HG02943 (cell line): Measurements from ENCODE around the gene LLGL1.

Experiments used
- ATAC-seq: cut with Tn5 transposase; IDR thresholded peaks from one replicate; pipeline ENCODE4 v1.9.1; 2021; ENCODE audit warnings: mild to moderate bottlenecking, low read depth, moderate library complexity; ENCODE audit not compliant: unreplicated experiment

Gene LLGL1

GRCh38 chr17:18250259-18250658 lies 24.8 kb downstream of the LLGL1 start:
- no peak for ATAC-seq

- ATAC-seq, result no peak
These were observed 25.3 kb downstream of the LLGL1 start for GRCh38 chr17:18250708-18251107.

GRCh38 chr17:18251204-18251603 lies 25.8 kb downstream of the LLGL1 start:
- no peak for ATAC-seq

- ATAC-seq, result no peak
These were observed 26.7 kb downstream of the LLGL1 start for GRCh38 chr17:18252160-18252559.

GRCh38 chr17:18253187-18253884 lies 27.9 kb downstream of the LLGL1 start:
- ATAC-seq, result no peak

- ATAC-seq, result no peak
These were observed 28.7 kb downstream of the LLGL1 start for GRCh38 chr17:18253947-18254821.

GRCh38 chr17:18254888-18255649 lies 29.6 kb downstream of the LLGL1 start:
- no peak for ATAC-seq

GRCh38 chr17:18256351-18256750 lies 30.9 kb downstream of the LLGL1 start:
- no peak for ATAC-seq

GRCh38 chr17:18256776-18257175 lies 31.3 kb downstream of the LLGL1 start:
- ATAC-seq, result no peak

- ATAC-seq, result no peak
These were observed 32.0 kb downstream of the LLGL1 start for GRCh38 chr17:18257268-18257981.

GRCh38 chr17:18257982-18258355 lies 32.5 kb downstream of the LLGL1 start:
- ATAC-seq, result no peak

GRCh38 chr17:18258356-18259038 lies 33.1 kb downstream of the LLGL1 start, which contains the start of gene FLII:
Gene FLII, minus strand, starts transcription at chr17:18258738. Its CDS starts 48 bp downstream, at chr17:18258690.
- no peak for ATAC-seq

GRCh38 chr17:18259621-18260331 lies 34.3 kb downstream of the LLGL1 start:
- ATAC-seq, result no peak

GRCh38 chr17:18260332-18261145 lies 35.1 kb downstream of the LLGL1 start, which contains the start of gene MIEF2:
Gene MIEF2, plus strand, starts transcription at chr17:18260662. Its CDS starts 2,059 bp downstream, at chr17:18262721.
- peak; percentile 72 for ATAC-seq

GRCh38 chr17:18261146-18261515 lies 35.7 kb downstream of the LLGL1 start:
- ATAC-seq, result no peak

- no peak for ATAC-seq
These were observed 36.2 kb downstream of the LLGL1 start for GRCh38 chr17:18261659-18262058.

- no peak for ATAC-seq
These were observed 36.7 kb downstream of the LLGL1 start for GRCh38 chr17:18262111-18262510.

- no peak for ATAC-seq
These were observed 37.2 kb downstream of the LLGL1 start for GRCh38 chr17:18262641-18263040.
